ENCODE measurements around the gene ARSD.

DNA sequence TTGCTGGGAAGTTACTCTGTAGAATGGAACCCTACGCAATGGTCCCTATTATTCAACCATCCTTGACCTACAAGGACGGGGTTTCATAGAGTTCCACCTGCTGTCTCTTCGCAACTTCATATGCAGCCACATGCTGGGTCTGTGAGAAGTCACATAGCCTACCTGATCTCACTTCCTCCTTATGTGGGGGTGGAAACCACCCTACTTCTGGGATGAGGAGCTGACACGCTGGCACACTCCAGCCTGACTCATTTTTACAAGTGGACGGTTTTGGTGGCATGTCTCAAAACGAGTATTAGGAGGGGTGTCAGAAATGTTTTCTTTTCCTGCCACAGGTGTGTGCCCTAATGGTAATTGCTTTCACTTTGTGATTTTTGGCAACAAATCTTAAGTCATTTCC, 36.8 kb upstream of the ARSD start:
- TF ChIP-seq, protein P1, sequence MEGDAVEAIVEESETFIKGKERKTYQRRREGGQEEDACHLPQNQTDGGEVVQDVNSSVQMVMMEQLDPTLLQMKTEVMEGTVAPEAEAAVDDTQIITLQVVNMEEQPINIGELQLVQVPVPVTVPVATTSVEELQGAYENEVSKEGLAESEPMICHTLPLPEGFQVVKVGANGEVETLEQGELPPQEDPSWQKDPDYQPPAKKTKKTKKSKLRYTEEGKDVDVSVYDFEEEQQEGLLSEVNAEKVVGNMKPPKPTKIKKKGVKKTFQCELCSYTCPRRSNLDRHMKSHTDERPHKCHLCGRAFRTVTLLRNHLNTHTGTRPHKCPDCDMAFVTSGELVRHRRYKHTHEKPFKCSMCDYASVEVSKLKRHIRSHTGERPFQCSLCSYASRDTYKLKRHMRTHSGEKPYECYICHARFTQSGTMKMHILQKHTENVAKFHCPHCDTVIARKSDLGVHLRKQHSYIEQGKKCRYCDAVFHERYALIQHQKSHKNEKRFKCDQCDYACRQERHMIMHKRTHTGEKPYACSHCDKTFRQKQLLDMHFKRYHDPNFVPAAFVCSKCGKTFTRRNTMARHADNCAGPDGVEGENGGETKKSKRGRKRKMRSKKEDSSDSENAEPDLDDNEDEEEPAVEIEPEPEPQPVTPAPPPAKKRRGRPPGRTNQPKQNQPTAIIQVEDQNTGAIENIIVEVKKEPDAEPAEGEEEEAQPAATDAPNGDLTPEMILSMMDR (IDR thresholded peaks at IDR 0.05 in 2 of 3, conservative IDR thresholded peaks at IDR 0.05 in 1 of 3; ENCODE audit: borderline replicate concordance in 1 of 3, insufficient read depth in 1 of 3, low read depth in 2 of 3, low read length in 2 of 3): no peak
- TF ChIP-seq ZFX (IDR thresholded peaks at IDR 0.05): no peak
- no peak for TF ChIP-seq CBX3 (IDR thresholded peaks at IDR 0.05; ENCODE audit: low read depth)
- no peak for TF ChIP-seq POLR2A (IDR thresholded peaks at IDR 0.05; ENCODE audit: borderline replicate concordance, extremely low read depth, insufficient read depth, insufficient read length)
- TF ChIP-seq, protein P2, sequence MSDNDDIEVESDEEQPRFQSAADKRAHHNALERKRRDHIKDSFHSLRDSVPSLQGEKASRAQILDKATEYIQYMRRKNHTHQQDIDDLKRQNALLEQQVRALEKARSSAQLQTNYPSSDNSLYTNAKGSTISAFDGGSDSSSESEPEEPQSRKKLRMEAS (IDR thresholded peaks at IDR 0.05): no peak
- TF ChIP-seq RAD21 (IDR thresholded peaks at IDR 0.05; ENCODE audit: low read depth): no peak
- TF ChIP-seq TCF7L2 (IDR thresholded peaks at IDR 0.05; ENCODE audit: borderline replicate concordance, extremely low read depth, insufficient read depth, insufficient read length): no peak
- no peak for TF ChIP-seq EZH2 (IDR thresholded peaks at IDR 0.05)
- TF ChIP-seq CEBPB (IDR thresholded peaks at IDR 0.05; ENCODE audit: low read depth): no peak

Data from HCT116 (cell line).